GM21423 (cell line): Measurements from ENCODE around the gene DUSP5.

Experiments
- ATAC-seq: cut with Tn5 transposase; IDR thresholded peaks from one replicate; pipeline ENCODE4 v1.9.1; 2021; ENCODE audit warnings: mild to moderate bottlenecking, moderate library complexity; ENCODE audit not compliant: unreplicated experiment

Gene DUSP5

GRCh38 chr10:110480387-110480786 lies 17.3 kb upstream of the DUSP5 start:
- no peak for ATAC-seq

DNA sequence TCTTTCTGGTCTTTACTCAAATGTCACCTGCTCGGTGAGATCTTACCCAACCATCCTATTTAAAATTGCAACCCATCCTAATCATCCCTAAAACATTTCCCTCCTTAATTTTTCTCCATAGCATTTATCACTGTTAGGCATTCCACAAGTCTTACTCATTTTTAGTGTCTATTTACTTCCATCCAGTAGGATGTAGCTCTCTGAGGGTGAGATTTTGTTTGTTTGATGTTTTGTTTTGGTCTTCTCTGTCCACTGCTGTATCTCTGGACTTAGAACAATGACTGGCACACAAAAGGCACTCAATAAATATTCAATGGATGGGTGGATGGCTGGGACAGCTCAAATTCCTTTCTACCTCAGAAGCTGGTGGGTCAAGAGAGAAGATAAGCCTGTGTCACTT lies 15.8 kb upstream of the DUSP5 start:
- ATAC-seq, result no peak

- no peak for ATAC-seq
Measured at GRCh38 chr10:110483633-110484032, 14.1 kb upstream of the DUSP5 start.

DNA sequence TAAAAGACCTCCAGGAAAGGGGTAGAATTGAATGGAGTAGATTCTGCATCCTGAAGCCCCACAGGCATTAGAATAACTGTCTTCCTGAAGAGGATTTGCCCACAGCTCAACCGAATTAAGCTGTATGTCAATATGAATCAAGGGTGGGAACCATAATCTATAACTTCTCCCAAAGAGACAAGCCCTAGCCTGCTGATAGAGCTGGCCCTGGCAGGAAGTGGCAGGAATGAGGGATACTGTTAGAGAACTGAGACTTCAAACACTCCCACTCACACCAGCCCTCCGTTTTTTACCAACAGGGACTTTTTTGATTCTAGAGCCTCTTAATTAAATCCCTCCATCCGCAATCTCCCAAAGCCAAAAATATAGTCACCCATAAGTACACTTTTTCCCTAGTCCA lies 12.2 kb upstream of the DUSP5 start:
- no peak for ATAC-seq

DNA sequence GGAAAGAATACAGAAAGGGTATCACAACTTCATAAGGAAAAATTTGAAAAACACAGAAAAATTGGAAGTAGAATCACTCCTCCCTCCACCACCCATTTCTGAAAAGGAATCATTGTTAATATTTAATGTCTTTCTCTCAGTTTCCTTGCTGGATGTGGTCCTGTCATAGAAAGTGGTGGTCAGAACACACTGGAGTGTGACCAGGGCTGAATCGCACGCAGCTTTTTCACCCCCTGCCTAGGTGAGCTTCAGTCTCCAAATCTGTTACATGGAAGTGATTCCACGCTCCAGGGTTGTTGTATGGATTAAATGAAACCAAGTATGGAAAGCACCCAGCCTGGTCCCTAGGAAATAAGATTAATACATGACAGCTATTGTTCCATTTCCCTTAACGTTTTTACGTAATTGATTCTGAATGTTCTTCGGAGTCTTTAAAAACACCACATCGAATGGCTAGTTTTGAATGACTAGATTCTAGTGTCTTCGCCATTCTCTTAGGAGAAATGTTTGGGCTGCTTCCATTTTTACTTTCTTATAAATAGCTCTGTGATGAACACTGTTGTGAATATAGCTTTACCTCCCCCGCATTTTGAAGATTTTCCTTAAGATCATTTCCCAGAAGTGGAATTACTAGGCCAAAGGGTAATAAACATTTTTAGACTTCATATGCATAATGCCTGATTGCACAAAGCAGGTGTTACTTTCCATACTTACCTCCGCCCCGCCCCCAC lies 10.9 kb upstream of the DUSP5 start:
- no peak for ATAC-seq

DNA sequence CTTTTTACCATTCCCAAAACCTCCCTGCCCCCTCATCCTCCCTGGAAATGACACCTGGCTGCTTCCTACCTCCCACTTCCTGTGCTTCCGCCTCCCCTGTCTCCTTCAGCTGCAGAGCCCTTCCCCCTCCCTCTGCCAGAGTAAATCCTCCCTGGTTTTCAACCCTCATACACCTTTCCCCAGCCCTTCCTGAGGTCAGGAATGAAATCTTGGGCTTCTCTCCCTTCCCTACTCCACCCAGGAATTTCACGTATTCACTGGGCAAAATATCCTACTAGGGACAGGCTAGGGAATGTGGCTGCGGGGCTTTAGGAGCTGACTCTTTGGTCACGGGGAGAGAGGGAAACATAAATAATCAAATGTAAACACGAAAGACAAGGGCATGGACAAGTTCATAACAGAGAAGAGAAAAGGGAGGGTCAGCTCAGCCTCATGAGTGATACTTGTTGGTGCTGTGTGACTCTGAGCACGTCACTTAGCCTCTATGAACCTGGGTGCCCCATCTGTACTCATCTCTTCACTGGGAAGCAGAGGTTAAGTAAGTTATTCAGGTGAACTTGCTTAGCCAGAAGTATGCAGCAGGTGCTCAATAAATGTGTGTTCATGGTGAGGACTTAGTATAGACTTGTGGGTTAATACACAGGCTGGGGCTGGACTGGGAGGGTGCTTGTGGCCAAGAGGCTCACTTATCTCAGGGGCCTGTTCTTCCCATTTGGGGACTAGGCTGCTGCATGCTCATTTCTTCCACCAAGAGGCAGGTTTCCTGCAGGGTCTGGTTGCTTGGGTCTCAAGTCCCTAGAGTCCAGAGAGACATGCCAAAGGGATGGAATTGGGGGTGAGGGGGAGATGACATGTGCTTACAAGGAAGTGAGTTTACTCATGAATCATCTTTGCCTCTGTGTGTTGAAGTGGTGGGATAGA lies 10.0 kb upstream of the DUSP5 start:
- ATAC-seq, result no peak

DNA sequence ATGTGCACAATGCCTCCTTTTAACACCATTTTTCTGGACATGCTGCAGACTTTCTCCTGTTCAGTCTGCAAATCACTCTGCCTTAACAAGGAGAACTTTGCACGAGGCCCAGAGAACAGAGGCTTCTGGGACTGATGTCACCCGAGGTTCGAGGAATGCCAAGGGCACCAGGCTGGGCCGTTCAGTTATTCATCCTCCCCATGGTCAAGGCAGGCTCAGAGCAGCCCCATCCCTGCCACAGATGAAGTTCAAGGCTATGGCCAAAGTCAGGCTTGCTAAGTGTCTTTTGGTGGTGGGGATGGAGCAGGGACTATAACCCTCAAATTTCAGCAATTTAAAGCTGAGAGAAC lies 9.4 kb upstream of the DUSP5 start:
- no peak for ATAC-seq

GRCh38 chr10:110488940-110489339 lies 8.8 kb upstream of the DUSP5 start:
- no peak for ATAC-seq

- ATAC-seq, result no peak
Measured at GRCh38 chr10:110490640-110491039, 7.1 kb upstream of the DUSP5 start.

DNA sequence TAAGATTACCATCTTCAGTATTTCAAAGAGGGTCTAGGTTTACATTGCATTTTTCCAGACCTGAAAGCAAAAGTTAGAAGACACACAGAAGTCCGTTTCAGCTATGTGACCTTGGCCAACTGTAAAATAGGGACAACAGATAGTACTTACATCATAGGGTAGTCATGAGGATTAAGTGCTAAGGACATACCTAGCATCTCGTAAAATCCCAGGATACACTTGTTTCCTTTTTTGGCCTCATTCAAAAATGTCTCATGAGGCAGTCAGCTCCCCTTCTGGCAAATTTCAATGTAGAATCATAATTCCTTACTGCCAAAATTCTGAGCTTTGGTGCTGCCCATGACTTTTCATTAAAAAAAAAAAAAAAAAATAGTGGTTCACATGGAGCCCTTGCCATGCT lies 6.4 kb upstream of the DUSP5 start:
- no peak for ATAC-seq

- peak; percentile 48 for ATAC-seq
Measured at GRCh38 chr10:110492069-110492822, 5.5 kb upstream of the DUSP5 start.

DNA sequence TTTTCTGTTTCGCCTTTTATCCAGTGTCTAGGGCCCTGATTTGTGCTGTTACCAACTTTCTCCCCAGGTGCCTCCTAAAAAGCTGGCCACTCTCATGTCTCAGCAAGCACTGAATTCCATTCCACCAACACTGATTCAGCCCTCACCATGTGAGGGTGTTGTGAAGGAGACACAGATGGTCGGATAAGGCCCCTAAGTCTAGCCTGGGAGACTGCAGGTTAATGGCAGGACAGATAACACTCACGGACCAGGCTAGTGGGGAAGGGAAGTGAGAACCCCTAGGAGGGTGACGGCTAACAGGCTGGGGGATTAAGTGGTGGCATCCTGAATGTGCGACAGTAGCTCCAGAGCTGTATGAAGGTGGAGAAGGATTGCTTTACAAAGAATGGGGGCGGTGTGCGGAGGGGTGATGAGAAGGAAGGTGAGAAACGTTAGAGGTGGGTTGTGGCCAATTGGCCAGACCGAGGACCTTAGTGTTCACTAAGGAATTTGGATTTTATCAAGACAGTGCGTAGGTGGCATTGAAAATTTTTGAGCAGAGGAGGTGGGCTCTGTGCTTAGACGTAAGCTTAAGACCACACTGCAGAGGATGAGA lies 3.8 kb upstream of the DUSP5 start:
- ATAC-seq, result no peak

DNA sequence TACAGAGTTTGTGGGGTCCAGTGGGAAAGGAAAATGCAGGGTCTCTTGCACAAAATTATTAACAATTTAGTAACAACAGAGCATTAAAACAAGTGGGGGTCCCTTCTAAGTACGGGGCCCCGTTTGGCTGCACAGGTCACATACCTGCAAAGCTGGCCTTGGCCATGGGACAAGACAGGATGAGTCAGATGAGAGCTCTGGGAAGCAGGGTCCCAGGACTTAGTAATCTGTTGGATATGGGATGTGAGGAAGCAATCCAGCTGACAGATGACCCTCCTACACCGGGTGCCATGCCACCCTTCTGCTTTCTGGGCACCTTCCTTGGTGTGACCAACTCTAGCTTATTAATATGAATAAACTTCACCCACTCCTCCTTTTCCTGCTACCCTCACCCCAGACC lies 3.2 kb upstream of the DUSP5 start:
- no peak for ATAC-seq

DNA sequence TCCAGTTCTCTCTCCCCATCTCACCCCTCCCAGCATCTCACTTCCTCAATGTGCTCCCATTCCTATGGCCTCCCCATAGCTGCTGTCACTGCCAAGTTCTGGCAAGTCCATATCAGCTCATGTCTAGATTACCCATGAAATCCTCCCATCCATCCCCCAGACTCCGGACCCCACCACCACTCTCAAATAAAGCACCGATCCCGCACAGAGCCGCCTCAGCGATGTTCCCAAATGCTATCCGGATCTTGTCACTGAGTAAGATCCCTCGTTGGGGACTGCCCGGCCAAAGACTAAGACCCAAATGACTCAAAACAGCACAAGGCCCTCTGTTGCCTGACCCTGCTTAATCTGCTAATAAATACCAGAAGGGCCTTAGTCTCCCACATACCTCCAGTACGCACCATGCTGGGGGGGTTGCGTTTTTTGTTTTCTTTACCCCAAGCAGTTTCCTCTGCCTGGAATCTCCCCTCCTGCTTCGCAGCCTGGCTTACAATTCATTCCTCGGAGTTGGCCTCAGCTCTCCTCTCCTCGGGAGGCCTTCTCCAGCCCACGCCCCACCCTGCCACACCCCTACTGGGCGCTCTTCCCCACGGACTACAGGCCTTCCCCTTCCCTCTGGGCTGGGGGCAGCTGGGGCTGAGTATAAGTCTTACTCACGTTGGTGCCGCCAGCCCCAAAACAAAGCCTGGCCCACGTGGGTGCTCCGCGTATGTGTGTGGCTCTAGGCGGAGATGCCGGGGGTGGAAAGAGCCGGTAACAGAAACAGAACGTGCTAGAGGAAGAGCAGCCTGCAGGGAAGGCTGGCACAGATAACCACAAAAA lies 1.8 kb upstream of the DUSP5 start:
- no peak for ATAC-seq

GRCh38 chr10:110496553-110497437 lies 912 bp upstream of the DUSP5 start:
- ATAC-seq, result no peak

DNA sequence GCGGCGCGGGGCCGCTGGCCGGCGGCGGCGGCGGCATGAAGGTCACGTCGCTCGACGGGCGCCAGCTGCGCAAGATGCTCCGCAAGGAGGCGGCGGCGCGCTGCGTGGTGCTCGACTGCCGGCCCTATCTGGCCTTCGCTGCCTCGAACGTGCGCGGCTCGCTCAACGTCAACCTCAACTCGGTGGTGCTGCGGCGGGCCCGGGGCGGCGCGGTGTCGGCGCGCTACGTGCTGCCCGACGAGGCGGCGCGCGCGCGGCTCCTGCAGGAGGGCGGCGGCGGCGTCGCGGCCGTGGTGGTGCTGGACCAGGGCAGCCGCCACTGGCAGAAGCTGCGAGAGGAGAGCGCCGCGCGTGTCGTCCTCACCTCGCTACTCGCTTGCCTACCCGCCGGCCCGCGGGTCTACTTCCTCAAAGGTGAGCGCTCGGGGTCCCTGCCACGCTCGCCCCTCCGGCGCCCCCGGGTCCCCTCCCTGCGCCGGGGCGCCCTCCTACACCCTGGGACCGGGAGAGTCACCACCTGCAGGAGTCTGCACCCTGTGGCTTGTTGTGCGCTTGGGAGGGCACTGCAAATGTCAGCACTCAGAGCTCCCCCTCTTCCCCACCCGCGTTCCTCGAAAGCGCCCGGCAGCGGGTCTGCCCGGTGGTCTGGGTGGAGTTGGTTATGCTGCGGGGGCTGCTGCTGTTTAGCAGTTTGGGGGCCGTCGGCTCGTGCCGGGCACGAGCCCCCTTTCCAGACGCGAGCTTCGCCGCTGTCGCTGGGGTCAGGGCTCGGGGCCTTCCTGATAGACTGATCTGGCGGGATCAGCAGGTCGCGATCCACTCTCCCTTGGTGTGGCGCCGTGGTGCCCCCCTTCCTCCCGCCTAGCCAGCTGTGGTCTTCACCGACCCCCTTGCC lies 627 bp downstream of the DUSP5 start:
- ATAC-seq, result peak; percentile 7

DNA sequence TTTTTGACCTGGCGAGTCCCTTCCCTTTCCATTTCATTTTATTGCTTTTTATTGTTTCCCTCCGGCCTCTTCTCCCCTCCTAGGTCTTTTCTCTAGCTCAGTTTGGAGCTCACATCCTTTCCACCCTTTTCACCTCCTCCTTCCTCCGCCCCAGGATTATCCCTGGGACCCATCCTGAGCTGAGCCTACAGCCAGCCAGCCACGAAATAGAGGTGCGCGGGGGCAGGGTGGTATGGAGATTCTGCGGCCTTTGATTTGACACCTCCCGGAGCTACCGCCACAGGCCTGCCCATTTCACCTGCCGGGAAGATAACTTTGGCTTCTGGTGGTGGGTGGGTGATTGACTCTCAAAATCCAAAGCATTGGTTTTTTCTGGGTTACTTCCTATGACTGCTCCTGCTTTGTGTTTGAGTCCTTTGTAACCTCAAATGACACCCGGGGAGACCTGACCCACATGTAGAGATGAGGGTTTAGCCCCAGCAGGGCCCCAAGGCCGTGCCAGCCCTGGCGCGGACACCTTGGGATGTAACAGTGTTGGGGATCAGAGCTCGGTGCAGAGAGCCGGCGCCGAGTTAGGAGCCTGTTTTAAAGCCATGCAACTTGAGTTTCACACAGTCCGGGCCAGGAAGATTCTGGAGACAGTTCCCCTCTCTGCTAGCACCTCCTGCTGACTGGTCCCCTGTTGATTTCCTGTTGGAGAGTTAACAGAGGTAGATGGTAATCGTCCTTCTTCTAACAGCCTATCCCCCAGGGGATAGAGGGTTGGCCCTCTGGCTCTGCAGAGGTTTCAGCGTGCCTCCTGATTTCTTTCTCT lies 1.5 kb downstream of the DUSP5 start:
- ATAC-seq, result peak; percentile 24
